Epithelial cell of esophagus (primary cell): Measurements from ENCODE around the gene BRF1.

Experiments used
- DNase-seq: peaks from one replicate; pipeline ENCODE4 v3.0.0; 2010; ENCODE audit warnings: low read depth
- H3K4me3 ChIP-seq: 2 replicates; pipeline ENCODE4 v1.5.1; 2011; ENCODE audit warnings: mild to moderate bottlenecking, low read length, control low read depth
- CTCF ChIP-seq: IDR thresholded peaks from 2 replicates; pipeline ENCODE4 v1.5.1; 2011; ENCODE audit warnings: low read depth, mild to moderate bottlenecking, low read length, control low read depth, inconsistent platforms; ENCODE audit not compliant: insufficient read depth; ENCODE audit errors: missing control alignments

BRF1 gene

GRCh38 chr14:105229099-105229655 lies 71.6 kb downstream of the BRF1 start:
- no peak overlapping the region for H3K4me3 ChIP-seq
- no peak for DNase-seq
- TF ChIP-seq CTCF = no peak

- DNase-seq = no peak
- TF ChIP-seq CTCF = no peak
- H3K4me3 ChIP-seq = no peak overlapping the region
Observed at GRCh38 chr14:105228562-105228961, 72.2 kb downstream of the BRF1 start.

GRCh38 chr14:105227346-105227745 lies 73.5 kb downstream of the BRF1 start:
- DNase-seq = no peak
- H3K4me3 ChIP-seq = no peak overlapping the region
- TF ChIP-seq CTCF = no peak

- no peak overlapping the region for H3K4me3 ChIP-seq
- TF ChIP-seq CTCF = no peak
- no peak for DNase-seq
Observed at GRCh38 chr14:105226198-105226597, 74.6 kb downstream of the BRF1 start.

- no peak overlapping the region for H3K4me3 ChIP-seq
- DNase-seq = peak; percentile 58
- TF ChIP-seq CTCF = no peak
Observed at GRCh38 chr14:105224845-105225570, 75.8 kb downstream of the BRF1 start.

GRCh38 chr14:105223770-105224544 lies 76.8 kb downstream of the BRF1 start:
- no peak overlapping the region for H3K4me3 ChIP-seq
- peak; percentile 30 for DNase-seq
- TF ChIP-seq CTCF = no peak
